Ovary (tissue), 3 donors: Measurements from ENCODE around the gene DHRS3.

Experiments used
- CTCF ChIP-seq, 3 donors: fragments of 450-650 bp in 2 of 3; fragments of 200-600 bp in 1 of 3; IDR thresholded peaks; one replicate each; pipeline versions ENCODE4 v1.5.1 to v1.8.0; 2016 to 2022; ENCODE audit warnings: antibody characterized with exemption in 3 of 3, mild to moderate bottlenecking in 1 of 3
- EP300 ChIP-seq: sonication (generic); formaldehyde crosslinking; IDR thresholded peaks from one replicate; pipeline ENCODE4 v1.6.1; 2017; ENCODE audit warnings: antibody characterized with exemption
- POLR2A ChIP-seq: fragments of 450-650 bp; IDR thresholded peaks from one replicate; pipeline ENCODE4 v1.6.1; 2017; ENCODE audit warnings: antibody characterized with exemption, mild to moderate bottlenecking, moderate library complexity
- donor health status: DM: no; HTN: no; CAD: no.

DNA sequence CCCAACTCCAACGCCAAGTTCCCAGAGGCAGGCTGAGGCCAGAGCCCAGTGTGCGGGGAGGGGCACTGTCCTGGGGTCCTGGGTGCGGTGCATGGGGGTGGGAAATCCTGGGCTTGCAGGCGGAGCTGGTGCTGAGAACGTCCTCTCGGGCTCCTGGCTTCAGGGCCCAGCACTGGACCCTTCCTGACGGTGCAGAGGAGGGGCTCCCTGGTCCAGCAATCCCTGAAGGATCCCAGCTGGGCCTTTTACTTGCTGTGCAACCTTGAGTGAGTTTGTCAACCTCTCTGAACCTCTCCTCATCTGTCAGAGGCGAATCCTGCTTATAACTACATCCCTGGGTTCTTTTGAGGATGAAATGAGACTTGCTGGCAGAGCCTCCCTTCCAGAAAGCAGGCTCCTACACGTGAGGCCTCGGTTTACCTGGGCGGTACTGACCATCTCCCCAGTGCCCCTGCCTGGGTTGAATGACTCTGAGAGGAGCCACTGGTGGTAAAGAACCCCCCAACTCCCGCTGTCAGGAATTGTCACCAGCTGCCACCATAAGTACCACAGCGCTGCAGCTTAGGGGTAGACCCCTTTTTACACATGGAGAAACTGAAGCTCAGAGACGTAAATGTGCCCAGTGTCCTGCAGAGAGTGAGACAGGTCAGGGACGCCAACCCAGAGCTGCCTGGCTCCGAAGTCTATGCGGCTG, 77.3 kb downstream of the DHRS3 start:
- TF ChIP-seq POLR2A (no peak), CTCF (IDR thresholded peaks at IDR 0.05) (no peak), EP300 (no peak)
